ENCODE measurements around the gene ADAM12.

Gene ADAM12

DNA sequence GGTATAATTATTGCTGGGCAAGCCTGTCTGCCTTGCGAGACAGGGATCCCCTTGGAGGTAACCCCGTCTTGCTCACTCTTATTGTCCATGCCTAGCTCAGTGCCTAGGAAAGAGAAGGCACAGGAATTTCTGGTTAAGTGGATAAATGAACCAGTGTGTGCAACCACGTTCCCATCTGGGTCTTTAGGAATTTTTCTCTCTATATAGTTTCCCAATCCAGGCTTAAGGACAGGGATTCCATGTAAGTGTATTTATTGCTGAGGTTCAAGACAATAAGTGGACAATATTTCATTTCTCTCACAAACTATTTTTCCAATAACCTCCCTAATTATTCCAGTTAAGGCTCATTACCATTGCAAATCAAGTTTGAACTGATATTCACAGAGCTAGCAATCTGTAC, 8.9 kb upstream of the ADAM12 start:
- DNase-seq (ENCODE audit: extremely low read depth, low read depth): no peak
- TF ChIP-seq, protein P1, sequence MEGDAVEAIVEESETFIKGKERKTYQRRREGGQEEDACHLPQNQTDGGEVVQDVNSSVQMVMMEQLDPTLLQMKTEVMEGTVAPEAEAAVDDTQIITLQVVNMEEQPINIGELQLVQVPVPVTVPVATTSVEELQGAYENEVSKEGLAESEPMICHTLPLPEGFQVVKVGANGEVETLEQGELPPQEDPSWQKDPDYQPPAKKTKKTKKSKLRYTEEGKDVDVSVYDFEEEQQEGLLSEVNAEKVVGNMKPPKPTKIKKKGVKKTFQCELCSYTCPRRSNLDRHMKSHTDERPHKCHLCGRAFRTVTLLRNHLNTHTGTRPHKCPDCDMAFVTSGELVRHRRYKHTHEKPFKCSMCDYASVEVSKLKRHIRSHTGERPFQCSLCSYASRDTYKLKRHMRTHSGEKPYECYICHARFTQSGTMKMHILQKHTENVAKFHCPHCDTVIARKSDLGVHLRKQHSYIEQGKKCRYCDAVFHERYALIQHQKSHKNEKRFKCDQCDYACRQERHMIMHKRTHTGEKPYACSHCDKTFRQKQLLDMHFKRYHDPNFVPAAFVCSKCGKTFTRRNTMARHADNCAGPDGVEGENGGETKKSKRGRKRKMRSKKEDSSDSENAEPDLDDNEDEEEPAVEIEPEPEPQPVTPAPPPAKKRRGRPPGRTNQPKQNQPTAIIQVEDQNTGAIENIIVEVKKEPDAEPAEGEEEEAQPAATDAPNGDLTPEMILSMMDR (IDR thresholded peaks at IDR 0.05; ENCODE audit: low read depth, low read length, missing control alignments): no peak
- H3K4me3 ChIP-seq (replicated peaks; ENCODE audit: low read depth, low read length): no peak overlapping the region

DNA sequence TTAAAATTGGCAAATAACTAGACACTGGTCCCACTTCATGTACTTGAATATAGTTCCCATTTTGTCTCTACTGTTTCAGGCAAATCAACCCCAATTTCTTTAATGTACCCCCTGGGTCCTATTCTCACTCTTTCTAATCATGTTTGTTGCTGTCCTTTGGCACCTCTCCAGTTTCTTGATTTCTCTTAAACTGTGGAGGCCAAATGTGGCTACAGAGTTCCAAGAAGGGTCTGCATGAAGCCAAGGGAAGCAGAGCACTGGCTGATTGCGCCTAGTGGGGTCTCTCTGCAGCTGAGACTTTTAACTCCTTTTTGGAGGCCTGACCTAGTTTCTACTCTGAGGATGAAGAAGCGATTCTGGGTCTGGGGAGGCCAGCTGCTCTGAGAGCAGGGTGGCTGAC, 6.7 kb upstream of the ADAM12 start:
- no peak overlapping the region for H3K4me3 ChIP-seq (replicated peaks; ENCODE audit: low read depth, low read length)
- no peak for DNase-seq (ENCODE audit: extremely low read depth, low read depth)
- TF ChIP-seq, protein P1 (IDR thresholded peaks at IDR 0.05; ENCODE audit: low read depth, low read length, missing control alignments): no peak

DNA sequence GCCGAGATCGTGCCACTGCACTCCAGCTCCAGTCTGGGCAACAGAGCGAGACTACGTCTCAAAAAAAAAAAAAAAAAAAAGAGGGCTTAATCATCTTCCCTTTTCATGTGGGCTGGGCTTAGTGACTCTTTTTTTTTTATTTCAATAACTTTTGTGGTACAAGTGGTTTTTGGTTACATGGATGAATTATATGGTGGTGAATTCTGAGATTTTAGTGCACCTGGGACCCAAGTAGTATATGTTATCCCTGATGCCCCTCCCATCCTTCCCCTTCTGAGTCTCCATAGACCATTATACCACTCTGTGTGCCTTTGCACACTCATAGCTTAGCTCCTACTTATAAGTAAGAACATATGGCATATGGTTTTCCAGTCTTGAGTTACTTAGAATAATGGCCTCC, 4.8 kb upstream of the ADAM12 start:
- TF ChIP-seq, protein P1 (IDR thresholded peaks at IDR 0.05; ENCODE audit: low read depth, low read length, missing control alignments): no peak
- H3K4me3 ChIP-seq (replicated peaks; ENCODE audit: low read depth, low read length): no peak overlapping the region
- DNase-seq (ENCODE audit: extremely low read depth, low read depth): no peak

GRCh38 chr10:126392469-126392868, 4.2 kb upstream of the ADAM12 start:
- TF ChIP-seq, protein P1 (IDR thresholded peaks at IDR 0.05; ENCODE audit: low read depth, low read length, missing control alignments): no peak
- DNase-seq (ENCODE audit: extremely low read depth, low read depth): no peak
- H3K4me3 ChIP-seq (replicated peaks; ENCODE audit: low read depth, low read length): no peak overlapping the region

GRCh38 chr10:126392068-126392467, 3.8 kb upstream of the ADAM12 start:
- no peak overlapping the region for H3K4me3 ChIP-seq (replicated peaks; ENCODE audit: low read depth, low read length)
- DNase-seq (ENCODE audit: extremely low read depth, low read depth): no peak
- TF ChIP-seq, protein P1 (IDR thresholded peaks at IDR 0.05; ENCODE audit: low read depth, low read length, missing control alignments): no peak

GRCh38 chr10:126391192-126391885, 3.1 kb upstream of the ADAM12 start:
- no peak for DNase-seq (ENCODE audit: extremely low read depth, low read depth)
- no peak overlapping the region for H3K4me3 ChIP-seq (replicated peaks; ENCODE audit: low read depth, low read length)
- TF ChIP-seq, protein P1 (IDR thresholded peaks at IDR 0.05; ENCODE audit: low read depth, low read length, missing control alignments): no peak

DNA sequence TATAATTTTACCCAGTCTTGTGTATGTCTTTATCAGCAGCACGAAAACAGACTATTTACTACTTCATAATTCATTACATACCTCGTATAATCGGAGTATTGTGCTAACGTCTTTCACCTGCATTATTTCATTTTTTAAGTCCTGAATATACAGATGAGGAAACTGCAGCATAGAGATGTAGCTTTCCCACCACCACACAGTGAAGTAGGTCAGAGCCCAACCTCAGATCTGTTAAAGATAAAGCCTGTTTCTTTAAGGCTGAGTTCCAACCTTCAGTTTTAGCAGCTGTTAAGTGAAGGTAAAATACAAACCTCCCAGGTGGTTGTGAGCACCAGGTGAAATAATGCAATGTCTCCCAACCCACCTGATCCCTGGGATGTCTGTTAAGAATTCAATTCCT, 2.0 kb upstream of the ADAM12 start:
- TF ChIP-seq, protein P1 (IDR thresholded peaks at IDR 0.05; ENCODE audit: low read depth, low read length, missing control alignments): no peak
- DNase-seq (ENCODE audit: extremely low read depth, low read depth): no peak
- no peak overlapping the region for H3K4me3 ChIP-seq (replicated peaks; ENCODE audit: low read depth, low read length)
